Muscle of leg (tissue), 11 donors: ENCODE results near the gene LHX5. TPM values are rescaled to one million over a fixed set of nuclear protein-coding genes. Genes with fewer than 3 reads are reported as not detected.

Experiments
- DNase-seq: peaks from one replicate; pipeline ENCODE4 v3.0.0; 2013
- H3K27ac ChIP-seq: one replicate; pipeline ENCODE4 v1.5.1; 2013; ENCODE audit warnings: mild to moderate bottlenecking, low read length, control low read depth
- H3K27me3 ChIP-seq: one replicate; pipeline ENCODE4 v1.6.1; 2013; ENCODE audit warnings: low read length; ENCODE audit not compliant: control insufficient read depth, insufficient read depth
- H3K36me3 ChIP-seq: one replicate; pipeline ENCODE4 v1.6.1; 2013; ENCODE audit warnings: low read length; ENCODE audit not compliant: control insufficient read depth, insufficient read depth
- H3K4me1 ChIP-seq: one replicate; pipeline ENCODE4 v1.6.1; 2013; ENCODE audit warnings: low read length; ENCODE audit not compliant: control insufficient read depth, insufficient read depth
- H3K4me3 ChIP-seq: one replicate; pipeline ENCODE4 v1.5.1; 2013; ENCODE audit warnings: low read length, control low read depth
- H3K9me3 ChIP-seq: replicated peaks from 2 replicates; pipeline ENCODE4 v1.6.1; 2013; ENCODE audit warnings: low read depth, low read length; ENCODE audit not compliant: control insufficient read depth
- WGBS: methylation state at CpG from one replicate; pipeline ENCODE4 v1.1.5; 2013; ENCODE audit warnings: missing lambda C conversion rate; ENCODE audit not compliant: insufficient coverage; 5-methylcytosine and 5-hydroxymethylcytosine counted together
- polyA plus RNA-seq, 8 donors: library from polyadenylated mRNA; unstranded; fragments of 120-200 nt; gene quantifications; one replicate each; pipeline versions ENCODE4 v1.2.1 to v1.2.3, GENCODE V29; 2013; ENCODE audit warnings: inconsistent platforms in 1 of 8, low replicate concordance in 1 of 8; ENCODE audit not compliant: insufficient read length in 8 of 8, insufficient read depth in 1 of 8
- total RNA-seq: library from RNA; stranded (reverse); fragments of 120-200 nt; gene quantifications from one replicate; pipeline ENCODE4 v1.2.4, GENCODE V29; 2013

The LHX5 gene
- total and polyA plus RNA-seq, 9 donors, result not detected

DNA sequence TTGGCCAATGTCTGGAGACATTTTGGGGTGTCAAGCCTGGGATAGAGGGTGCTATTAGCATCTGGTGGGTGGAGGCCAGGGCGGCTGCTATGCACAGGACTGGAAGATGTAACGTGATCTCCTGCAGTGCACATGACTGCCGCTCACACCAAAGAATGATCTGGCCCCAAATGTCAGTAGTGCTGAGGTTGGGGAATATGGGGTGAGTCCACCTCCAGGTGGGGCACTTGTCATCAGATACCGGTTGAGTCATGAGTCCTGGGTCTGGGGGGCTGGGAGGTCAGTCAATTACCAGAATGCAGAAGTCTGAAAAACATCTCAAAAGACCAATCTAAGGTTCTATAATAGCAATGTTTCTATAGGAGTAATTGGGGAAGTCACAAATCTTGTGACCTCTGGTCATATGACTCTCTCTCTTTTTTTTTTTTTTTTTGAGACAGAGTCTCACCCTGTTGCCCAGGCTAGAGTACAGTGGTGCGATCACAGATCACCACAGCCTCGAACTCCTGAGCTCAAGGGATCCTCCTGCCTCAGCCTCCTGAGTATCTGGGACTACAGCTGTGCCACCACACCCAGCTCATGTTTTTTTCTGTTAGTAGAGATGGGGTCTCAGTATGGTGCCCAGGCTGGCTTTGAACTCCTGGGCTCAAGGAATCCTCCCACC is 55.4 kb downstream of the LHX5 start:
- peak overlapping the region; percentile 15 for H3K27ac ChIP-seq
- H3K9me3 ChIP-seq, result no peaks in the 10 kb centered on the region
- H3K4me3 ChIP-seq, result no peak overlapping the region
- peaks cover 3% of the 10 kb centered on the region for H3K27me3 ChIP-seq
- peak; percentile 30 for DNase-seq
- H3K36me3 ChIP-seq, result no peaks in the 10 kb centered on the region
- H3K4me1 ChIP-seq, result no peaks in the 10 kb centered on the region
- 10% methylated on average over 2 of the region's 6 CpGs for WGBS

DNA sequence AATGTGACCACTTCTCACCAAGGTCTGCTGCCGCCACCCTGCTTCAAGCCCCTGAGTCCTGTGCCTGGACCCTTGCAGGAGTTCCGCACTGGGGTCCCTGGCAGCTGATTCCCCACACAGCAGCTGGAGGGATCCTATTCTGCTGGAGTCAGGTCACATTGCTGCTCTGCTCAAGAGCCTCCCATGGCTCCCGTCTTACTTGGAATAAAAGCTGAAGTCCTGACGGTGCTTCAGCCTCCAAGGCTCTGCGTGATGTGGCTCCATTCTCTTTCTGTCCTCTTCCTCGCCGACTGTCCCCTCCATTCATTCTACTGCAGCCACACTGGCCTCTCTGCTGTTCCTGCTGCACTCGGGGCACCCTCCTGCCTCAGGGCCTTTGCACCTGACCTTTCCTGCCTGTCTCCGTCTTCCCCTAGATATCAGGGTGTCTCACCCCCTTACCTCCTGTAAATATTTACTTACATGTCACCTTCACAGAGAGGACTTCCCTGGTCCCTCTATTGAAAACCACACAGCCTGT is 57.1 kb downstream of the LHX5 start:
- Histone ChIP-seq H3K4me3 (no peak overlapping the region), H3K36me3 (no peaks in the 10 kb centered on the region), H3K27ac (no peak overlapping the region), H3K9me3 (no peaks in the 10 kb centered on the region), H3K4me1 (no peaks in the 10 kb centered on the region), H3K27me3 (peaks cover 3% of the 10 kb centered on the region)
- 79% methylated on average over 8 of the region's 9 CpGs for WGBS
- no peak for DNase-seq

DNA sequence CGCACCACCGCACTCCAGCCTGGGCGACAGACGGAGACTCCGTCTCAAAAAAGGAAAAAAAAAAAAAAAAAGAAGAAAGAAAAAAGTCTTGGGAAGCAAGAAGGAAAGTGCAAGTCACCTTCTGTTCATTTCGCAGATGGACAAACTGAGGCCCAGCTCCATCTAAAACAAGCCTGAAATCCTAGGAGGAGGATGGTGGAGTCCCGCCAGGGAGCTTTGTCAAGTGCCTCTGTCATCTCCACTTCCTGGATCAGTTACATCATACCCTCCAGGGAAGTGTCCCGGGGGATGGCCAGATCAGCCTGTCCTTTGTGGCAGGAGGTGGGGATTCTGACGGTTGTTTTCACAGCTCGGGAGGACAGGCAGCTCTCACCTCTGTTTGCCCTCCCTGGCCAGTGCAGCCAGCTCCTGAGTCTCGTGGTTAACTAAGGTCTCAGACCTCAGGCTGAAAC is 58.2 kb downstream of the LHX5 start:
- Histone ChIP-seq H3K27ac (no peak overlapping the region), H3K4me3 (no peak overlapping the region), H3K36me3 (no peaks in the 10 kb centered on the region), H3K4me1 (no peaks in the 10 kb centered on the region), H3K27me3 (peaks cover 3% of the 10 kb centered on the region), H3K9me3 (no peaks in the 10 kb centered on the region)
- DNase-seq, result no peak
- WGBS, result 10% methylated on average over 2 of the region's 11 CpGs

Other genes starting within 250 kb of the LHX5 start
- gene SLC8B1, start 136.8 kb downstream of the LHX5 start, total RNA-seq, result 8.0 TPM
- 10 to 100 TPM in 7 of 8 donors, 1 to 10 TPM in 1; 9.6 to 24.2 (median 13.5) TPM for gene SLC8B1, start 136.8 kb downstream of the LHX5 start, polyA plus RNA-seq
- gene PLBD2, start 113.3 kb downstream of the LHX5 start, total RNA-seq, result 5.4 TPM
- gene PLBD2, start 113.3 kb downstream of the LHX5 start, polyA plus RNA-seq, result 10 to 100 TPM; 10.1 to 15.4 (median 14.0) TPM
- not detected for gene SDS, start 68.0 kb downstream of the LHX5 start, total RNA-seq
- gene SDS, start 68.0 kb downstream of the LHX5 start, polyA plus RNA-seq, result under 1 TPM in 5 of 8 donors, not detected in 3; 0.09 to 0.32 (median 0.13) TPM
- 0.53 TPM for gene SDSL, start 49.5 kb downstream of the LHX5 start, total RNA-seq
- 1 to 10 TPM in 6 of 8 donors, under 1 TPM in 2; 0.73 to 3.3 (median 1.3) TPM for gene SDSL, start 49.5 kb downstream of the LHX5 start, polyA plus RNA-seq